HepG2 (cell line): ENCODE data around the gene HIGD1A. TPM values are rescaled to one million over a fixed set of nuclear protein-coding genes. Genes with fewer than 3 reads are reported as not detected.
A peak's percentile ranks its signal among the peaks of the same experiment; 100 is the strongest.

ENCODE experiments used
- CC2D1A ChIP-seq: sonication (generic); formaldehyde crosslinking; IDR thresholded peaks from 2 replicates; pipeline ENCODE4 v1.8.1; 2023; ENCODE audit warnings: mild to moderate bottlenecking, missing genetic modification reagents
- HDAC1 ChIP-seq: sonication (generic); formaldehyde crosslinking; IDR thresholded peaks from 2 replicates; pipeline ENCODE4 v1.5.1; 2020; ENCODE audit warnings: mild to moderate bottlenecking, missing genetic modification reagents
- HDAC2 ChIP-seq: sonication (generic); formaldehyde crosslinking; IDR thresholded peaks from 2 replicates; pipeline ENCODE4 v1.4.0; 2020; ENCODE audit warnings: missing genetic modification reagents
- HHEX ChIP-seq: IDR thresholded peaks from 2 replicates; pipeline ENCODE4 v1.6.1; 2016; ENCODE audit warnings: control low read depth
- HMG20B ChIP-seq: conservative IDR thresholded peaks from 2 replicates; pipeline ENCODE4 v1.6.1; 2016; ENCODE audit warnings: missing genetic modification reagents, missing compliant biosample characterization
- NR2C2 ChIP-seq: sonication (generic); formaldehyde crosslinking; IDR thresholded peaks from 2 replicates; pipeline ENCODE4 v1.4.0; 2020; ENCODE audit warnings: missing genetic modification reagents, mild to moderate bottlenecking, moderate library complexity, borderline replicate concordance
- NR2F2 ChIP-seq: IDR thresholded peaks from 2 replicates; pipeline ENCODE4 v1.6.1; 2012; ENCODE audit warnings: low read depth, inconsistent platforms, borderline replicate concordance
- PAF1 ChIP-seq: IDR thresholded peaks from 2 replicates; pipeline ENCODE4 v1.6.1; 2016; ENCODE audit warnings: missing genetic modification reagents, missing compliant biosample characterization
- SP140L ChIP-seq: sonication (generic); formaldehyde crosslinking; IDR thresholded peaks from 2 replicates; pipeline ENCODE4 v1.4.0; 2020; ENCODE audit warnings: missing genetic modification reagents, borderline replicate concordance
- SRSF4 ChIP-seq: fragments of 200-400 bp; formaldehyde crosslinking; IDR thresholded peaks from one replicate; pipeline ENCODE4 v1.6.1; 2018; ENCODE audit warnings: mild to moderate bottlenecking, low read depth, low read length, moderate library complexity; ENCODE audit not compliant: poor library complexity, severe bottlenecking
- SYNCRIP ChIP-seq: fragments of 200-400 bp; formaldehyde crosslinking; IDR thresholded peaks from 2 replicates; pipeline ENCODE4 v1.6.1; 2018; ENCODE audit warnings: mild to moderate bottlenecking, low read depth, low read length; ENCODE audit not compliant: insufficient read depth
- WIZ ChIP-seq: sonication (generic); formaldehyde crosslinking; IDR thresholded peaks from 2 replicates; pipeline ENCODE4 v1.5.1; 2020; ENCODE audit warnings: mild to moderate bottlenecking, missing genetic modification reagents
- ZGPAT ChIP-seq: IDR thresholded peaks from 2 replicates; pipeline ENCODE4 v1.6.1; 2016; ENCODE audit warnings: mild to moderate bottlenecking
- ZNF207 ChIP-seq: fragments of 450-650 bp; IDR thresholded peaks from 2 replicates; pipeline ENCODE4 v1.6.1; 2016; ENCODE audit warnings: antibody characterized with exemption, borderline replicate concordance
- ZNF296 ChIP-seq: sonication (generic); formaldehyde crosslinking; conservative IDR thresholded peaks from 2 replicates; pipeline ENCODE4 v1.5.0; 2020; ENCODE audit warnings: mild to moderate bottlenecking, missing genetic modification reagents
- ZNF737 ChIP-seq: sonication (generic); formaldehyde crosslinking; IDR thresholded peaks from 2 replicates; pipeline ENCODE4 v1.5.0; 2020; ENCODE audit warnings: missing genetic modification reagents, mild to moderate bottlenecking, borderline replicate concordance
- polyA plus RNA-seq, 8 experiments: library from polyadenylated mRNA; depleted of rRNA in 3 of 8; stranded (reverse) in 7 of 8; unstranded in 1 of 8; fragments of >200 nt; fragmentation: Illumina TruSeq in 4 of 8; extraction: Trizol in 4 of 8; gene quantifications; 2 replicates each; pipeline versions ENCODE4 v1.2.1 to v1.2.3, GENCODE V29; 2011 to 2016; ENCODE audit warnings: low read depth in 4 of 8, missing spikeins in 1 of 8, mixed read lengths in 1 of 8; ENCODE audit not compliant: insufficient read depth in 1 of 8
- total RNA-seq, 5 experiments: library from RNA; depleted of rRNA; stranded (reverse); fragments of >200 nt; fragmentation: Illumina TruSeq; extraction: Trizol; gene quantifications; 2 replicates each; pipeline ENCODE4 v1.2.3, GENCODE V29; 2016; ENCODE audit warnings: low read depth in 1 of 5
- TF ChIP-seq, protein P1 (sequence below): sonication (generic); formaldehyde crosslinking; IDR thresholded peaks from 2 replicates; pipeline ENCODE4 v1.4.0; 2020; ENCODE audit warnings: missing genetic modification reagents, borderline replicate concordance
- TF ChIP-seq, protein P2 (sequence below): sonication (generic); formaldehyde crosslinking; IDR thresholded peaks from 2 replicates; pipeline ENCODE4 v1.8.1; 2023; ENCODE audit warnings: missing genetic modification reagents, inconsistent platforms, borderline replicate concordance
- TF ChIP-seq, protein P3 (sequence below): sonication (generic); formaldehyde crosslinking; IDR thresholded peaks from 2 replicates; pipeline ENCODE4 v1.5.1; 2020; ENCODE audit warnings: missing genetic modification reagents, mild to moderate bottlenecking, borderline replicate concordance
- TF ChIP-seq, protein P4 (sequence below): sonication (generic); formaldehyde crosslinking; IDR thresholded peaks from 2 replicates; pipeline ENCODE4 v1.5.0; 2020; ENCODE audit warnings: mild to moderate bottlenecking, missing genetic modification reagents, moderate library complexity
- TF ChIP-seq, protein P5 (sequence below), 2 experiments: fragments of 450-650 bp in 1 of 2; sonication (generic) in 1 of 2; formaldehyde crosslinking; IDR thresholded peaks; 2 replicates each; pipeline versions ENCODE4 v1.5.0 to v1.8.0; 2020 to 2022; ENCODE audit warnings: mild to moderate bottlenecking in 1 of 2, missing genetic modification reagents in 1 of 2

HIGD1A gene
- total and polyA plus RNA-seq, 2 of the 13 experiments (the other 11 are each of a cell fraction or from before 2014, with no cell fraction given): 222 to 253 TPM

DNA sequence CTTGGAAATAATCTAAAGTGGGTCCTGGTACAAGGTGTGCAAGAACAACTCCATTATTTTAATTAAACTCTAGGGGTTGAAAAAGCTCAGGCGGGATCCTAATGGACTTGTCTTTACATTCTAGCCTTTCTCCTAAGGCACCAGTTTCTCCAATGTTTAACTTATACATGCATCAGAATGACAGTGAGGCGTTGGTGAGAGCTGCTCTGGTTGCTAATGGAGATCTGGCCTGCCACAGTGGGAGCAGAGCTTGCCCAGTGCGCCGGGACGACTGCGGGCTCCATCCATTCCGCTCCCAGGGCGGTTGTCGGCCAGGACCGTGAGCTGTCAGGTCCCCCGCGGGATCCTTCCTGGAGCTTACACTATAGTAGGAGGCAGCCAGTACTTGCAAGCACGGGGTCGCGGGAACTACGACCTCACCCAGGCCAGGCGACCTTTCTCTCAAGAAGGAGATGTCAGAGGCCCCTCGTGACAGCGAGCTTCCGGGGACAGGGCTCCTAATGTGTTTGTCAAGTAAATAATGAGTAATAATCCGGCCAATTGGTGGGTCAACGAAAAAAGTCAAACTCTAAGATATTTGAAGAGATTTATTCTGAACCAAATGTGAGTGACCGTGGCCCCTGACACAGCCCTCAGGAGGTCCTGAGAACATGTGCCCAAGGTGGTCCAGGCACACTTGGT lies 991 bp upstream of the HIGD1A start (continued):
- no peak for TF ChIP-seq SRSF4
- TF ChIP-seq PAF1 (CRISPR knock-in tag): no peak
- TF ChIP-seq, protein P1, sequence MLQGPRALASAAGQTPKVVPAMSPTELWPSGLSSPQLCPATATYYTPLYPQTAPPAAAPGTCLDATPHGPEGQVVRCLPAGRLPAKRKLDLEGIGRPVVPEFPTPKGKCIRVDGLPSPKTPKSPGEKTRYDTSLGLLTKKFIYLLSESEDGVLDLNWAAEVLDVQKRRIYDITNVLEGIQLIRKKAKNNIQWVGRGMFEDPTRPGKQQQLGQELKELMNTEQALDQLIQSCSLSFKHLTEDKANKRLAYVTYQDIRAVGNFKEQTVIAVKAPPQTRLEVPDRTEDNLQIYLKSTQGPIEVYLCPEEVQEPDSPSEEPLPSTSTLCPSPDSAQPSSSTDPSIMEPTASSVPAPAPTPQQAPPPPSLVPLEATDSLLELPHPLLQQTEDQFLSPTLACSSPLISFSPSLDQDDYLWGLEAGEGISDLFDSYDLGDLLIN (CRISPR knock-in tag): no peak
- TF ChIP-seq ZNF737: no peak
- TF ChIP-seq CC2D1A: no peak
- peak; percentile 60; the same call in 1 of the 2 replicates for TF ChIP-seq HDAC2
- no peak for TF ChIP-seq WIZ (CRISPR knock-in tag)
- TF ChIP-seq, protein P2, sequence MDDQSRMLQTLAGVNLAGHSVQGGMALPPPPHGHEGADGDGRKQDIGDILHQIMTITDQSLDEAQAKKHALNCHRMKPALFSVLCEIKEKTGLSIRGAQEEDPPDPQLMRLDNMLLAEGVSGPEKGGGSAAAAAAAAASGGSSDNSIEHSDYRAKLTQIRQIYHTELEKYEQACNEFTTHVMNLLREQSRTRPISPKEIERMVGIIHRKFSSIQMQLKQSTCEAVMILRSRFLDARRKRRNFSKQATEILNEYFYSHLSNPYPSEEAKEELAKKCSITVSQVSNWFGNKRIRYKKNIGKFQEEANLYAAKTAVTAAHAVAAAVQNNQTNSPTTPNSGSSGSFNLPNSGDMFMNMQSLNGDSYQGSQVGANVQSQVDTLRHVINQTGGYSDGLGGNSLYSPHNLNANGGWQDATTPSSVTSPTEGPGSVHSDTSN (CRISPR knock-in tag): no peak
- TF ChIP-seq ZGPAT (CRISPR knock-in tag): 0 out of 2 replicates have a peak, but pooled peaks have one; percentile 36
- no peak for TF ChIP-seq HMG20B (CRISPR knock-in tag)
- no peak for TF ChIP-seq SYNCRIP
- TF ChIP-seq ZNF207: no peak
- TF ChIP-seq HHEX (CRISPR knock-in tag): no peak
- no peak for TF ChIP-seq SP140L (CRISPR knock-in tag)
- peak; percentile 37; the same call in 1 of the 2 replicates for TF ChIP-seq NR2C2 (CRISPR knock-in tag)
- TF ChIP-seq HDAC1 (CRISPR knock-in tag): peak; percentile 82
- TF ChIP-seq, protein P3, sequence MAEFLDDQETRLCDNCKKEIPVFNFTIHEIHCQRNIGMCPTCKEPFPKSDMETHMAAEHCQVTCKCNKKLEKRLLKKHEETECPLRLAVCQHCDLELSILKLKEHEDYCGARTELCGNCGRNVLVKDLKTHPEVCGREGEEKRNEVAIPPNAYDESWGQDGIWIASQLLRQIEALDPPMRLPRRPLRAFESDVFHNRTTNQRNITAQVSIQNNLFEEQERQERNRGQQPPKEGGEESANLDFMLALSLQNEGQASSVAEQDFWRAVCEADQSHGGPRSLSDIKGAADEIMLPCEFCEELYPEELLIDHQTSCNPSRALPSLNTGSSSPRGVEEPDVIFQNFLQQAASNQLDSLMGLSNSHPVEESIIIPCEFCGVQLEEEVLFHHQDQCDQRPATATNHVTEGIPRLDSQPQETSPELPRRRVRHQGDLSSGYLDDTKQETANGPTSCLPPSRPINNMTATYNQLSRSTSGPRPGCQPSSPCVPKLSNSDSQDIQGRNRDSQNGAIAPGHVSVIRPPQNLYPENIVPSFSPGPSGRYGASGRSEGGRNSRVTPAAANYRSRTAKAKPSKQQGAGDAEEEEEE (CRISPR knock-in tag): 0 out of 2 replicates have a peak, but pooled peaks have one; percentile 85
- TF ChIP-seq, protein P4, sequence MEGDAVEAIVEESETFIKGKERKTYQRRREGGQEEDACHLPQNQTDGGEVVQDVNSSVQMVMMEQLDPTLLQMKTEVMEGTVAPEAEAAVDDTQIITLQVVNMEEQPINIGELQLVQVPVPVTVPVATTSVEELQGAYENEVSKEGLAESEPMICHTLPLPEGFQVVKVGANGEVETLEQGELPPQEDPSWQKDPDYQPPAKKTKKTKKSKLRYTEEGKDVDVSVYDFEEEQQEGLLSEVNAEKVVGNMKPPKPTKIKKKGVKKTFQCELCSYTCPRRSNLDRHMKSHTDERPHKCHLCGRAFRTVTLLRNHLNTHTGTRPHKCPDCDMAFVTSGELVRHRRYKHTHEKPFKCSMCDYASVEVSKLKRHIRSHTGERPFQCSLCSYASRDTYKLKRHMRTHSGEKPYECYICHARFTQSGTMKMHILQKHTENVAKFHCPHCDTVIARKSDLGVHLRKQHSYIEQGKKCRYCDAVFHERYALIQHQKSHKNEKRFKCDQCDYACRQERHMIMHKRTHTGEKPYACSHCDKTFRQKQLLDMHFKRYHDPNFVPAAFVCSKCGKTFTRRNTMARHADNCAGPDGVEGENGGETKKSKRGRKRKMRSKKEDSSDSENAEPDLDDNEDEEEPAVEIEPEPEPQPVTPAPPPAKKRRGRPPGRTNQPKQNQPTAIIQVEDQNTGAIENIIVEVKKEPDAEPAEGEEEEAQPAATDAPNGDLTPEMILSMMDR: no peak
- TF ChIP-seq NR2F2: peak; percentile 88
- no peak for TF ChIP-seq ZNF296 (CRISPR knock-in tag)
- TF ChIP-seq, protein P5, sequence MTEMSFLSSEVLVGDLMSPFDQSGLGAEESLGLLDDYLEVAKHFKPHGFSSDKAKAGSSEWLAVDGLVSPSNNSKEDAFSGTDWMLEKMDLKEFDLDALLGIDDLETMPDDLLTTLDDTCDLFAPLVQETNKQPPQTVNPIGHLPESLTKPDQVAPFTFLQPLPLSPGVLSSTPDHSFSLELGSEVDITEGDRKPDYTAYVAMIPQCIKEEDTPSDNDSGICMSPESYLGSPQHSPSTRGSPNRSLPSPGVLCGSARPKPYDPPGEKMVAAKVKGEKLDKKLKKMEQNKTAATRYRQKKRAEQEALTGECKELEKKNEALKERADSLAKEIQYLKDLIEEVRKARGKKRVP (CRISPR knock-in tag; IDR thresholded peaks at IDR 0.05): peak in 1 of 2 experiments; percentile 70; a peak in 2 of 4 replicates
